ENCODE data around the gene SERAC1.
"Not testable (repeated sequence)": the region's sequence is repeated elsewhere in the genome, so short reads cannot be mapped to it uniquely, and the experiment has no call there.

The SERAC1 gene

GRCh38 chr6:158168040-158168289, at the start of gene SERAC1:
Gene SERAC1, minus strand, starts transcription at chr6:158168262. Its CDS starts 9,899 bp downstream, at chr6:158158363.
- H3K9me3 ChIP-seq (ENCODE audit: low read length): no peaks in the 10 kb centered on the region
- H3K4me1 ChIP-seq (ENCODE audit: insufficient read depth, low read length): no peaks in the 10 kb centered on the region
- peak within 1 kb of the TSS; percentile 94 for H2AFZ ChIP-seq (ENCODE audit: low read depth, low read length)
- no peaks in the 10 kb centered on the region for H3K27me3 ChIP-seq (ENCODE audit: insufficient read depth, low read length)
- peaks cover 3% of the 10 kb centered on the region for H3K36me3 ChIP-seq (ENCODE audit: insufficient read depth, low read length)
- peak within 1 kb of the TSS; percentile 72 for H3K4me3 ChIP-seq (ENCODE audit: low read length)

GRCh38 chr6:158213925-158214674, 46.0 kb upstream of the SERAC1 start:
- no peaks in the 10 kb centered on the region for H3K4me1 ChIP-seq (ENCODE audit: insufficient read depth, low read length)
- H3K36me3 ChIP-seq (ENCODE audit: insufficient read depth, low read length): no peaks in the 10 kb centered on the region
- H3K4me3 ChIP-seq (ENCODE audit: low read length): no peak overlapping the region
- no peak overlapping the region for H2AFZ ChIP-seq (ENCODE audit: low read depth, low read length)
- no peaks in the 10 kb centered on the region for H3K9me3 ChIP-seq (ENCODE audit: low read length)
- no peaks in the 10 kb centered on the region for H3K27me3 ChIP-seq (ENCODE audit: insufficient read depth, low read length)

- no peaks in the 10 kb centered on the region for H3K36me3 ChIP-seq (ENCODE audit: insufficient read depth, low read length)
- H2AFZ ChIP-seq (ENCODE audit: low read depth, low read length): no peak overlapping the region
- no peaks in the 10 kb centered on the region for H3K27me3 ChIP-seq (ENCODE audit: insufficient read depth, low read length)
- peaks cover 6% of the 10 kb centered on the region for H3K4me1 ChIP-seq (ENCODE audit: insufficient read depth, low read length)
- H3K4me3 ChIP-seq (ENCODE audit: low read length): no peak overlapping the region
- H3K9me3 ChIP-seq (ENCODE audit: low read length): no peaks in the 10 kb centered on the region
Observed at GRCh38 chr6:158211273-158212055, 43.4 kb upstream of the SERAC1 start.

GRCh38 chr6:158209582-158210333, 41.7 kb upstream of the SERAC1 start:
- H3K4me1 ChIP-seq (ENCODE audit: insufficient read depth, low read length); H3K4me3 ChIP-seq (ENCODE audit: low read length); H2AFZ ChIP-seq (ENCODE audit: low read depth, low read length); H3K9me3 ChIP-seq (ENCODE audit: low read length); H3K27me3 ChIP-seq (ENCODE audit: insufficient read depth, low read length); H3K36me3 ChIP-seq (ENCODE audit: insufficient read depth, low read length): not testable (repeated sequence)

GRCh38 chr6:158208226-158209030, 40.4 kb upstream of the SERAC1 start:
- not testable (repeated sequence) for H3K4me3 ChIP-seq (ENCODE audit: low read length); H3K36me3 ChIP-seq (ENCODE audit: insufficient read depth, low read length); H3K9me3 ChIP-seq (ENCODE audit: low read length); H3K4me1 ChIP-seq (ENCODE audit: insufficient read depth, low read length); H3K27me3 ChIP-seq (ENCODE audit: insufficient read depth, low read length); H2AFZ ChIP-seq (ENCODE audit: low read depth, low read length)

- Histone ChIP-seq H3K4me3 (ENCODE audit: low read length) (no peak overlapping the region), H3K4me1 (ENCODE audit: insufficient read depth, low read length) (peaks cover 6% of the 10 kb centered on the region), H3K36me3 (ENCODE audit: insufficient read depth, low read length) (no peaks in the 10 kb centered on the region), H3K27me3 (ENCODE audit: insufficient read depth, low read length) (no peaks in the 10 kb centered on the region), H3K9me3 (ENCODE audit: low read length) (no peaks in the 10 kb centered on the region), H2AFZ (ENCODE audit: low read depth, low read length) (no peak overlapping the region)
Observed at GRCh38 chr6:158207422-158207788, 39.3 kb upstream of the SERAC1 start.

- H3K4me3 ChIP-seq (ENCODE audit: low read length): no peak overlapping the region
- no peak overlapping the region for H2AFZ ChIP-seq (ENCODE audit: low read depth, low read length)
- peaks cover 6% of the 10 kb centered on the region for H3K4me1 ChIP-seq (ENCODE audit: insufficient read depth, low read length)
- no peaks in the 10 kb centered on the region for H3K27me3 ChIP-seq (ENCODE audit: insufficient read depth, low read length)
- no peaks in the 10 kb centered on the region for H3K9me3 ChIP-seq (ENCODE audit: low read length)
- no peaks in the 10 kb centered on the region for H3K36me3 ChIP-seq (ENCODE audit: insufficient read depth, low read length)
Observed at GRCh38 chr6:158206740-158207421, 38.8 kb upstream of the SERAC1 start.

GRCh38 chr6:158205169-158205944, 37.3 kb upstream of the SERAC1 start:
- no peaks in the 10 kb centered on the region for H3K9me3 ChIP-seq (ENCODE audit: low read length)
- peaks cover 8% of the 10 kb centered on the region for H3K4me1 ChIP-seq (ENCODE audit: insufficient read depth, low read length)
- no peaks in the 10 kb centered on the region for H3K27me3 ChIP-seq (ENCODE audit: insufficient read depth, low read length)
- no peak overlapping the region for H3K4me3 ChIP-seq (ENCODE audit: low read length)
- no peak overlapping the region for H2AFZ ChIP-seq (ENCODE audit: low read depth, low read length)
- H3K36me3 ChIP-seq (ENCODE audit: insufficient read depth, low read length): no peaks in the 10 kb centered on the region

- H3K4me1 ChIP-seq (ENCODE audit: insufficient read depth, low read length): peaks cover 2% of the 10 kb centered on the region
- H3K9me3 ChIP-seq (ENCODE audit: low read length): no peaks in the 10 kb centered on the region
- no peaks in the 10 kb centered on the region for H3K27me3 ChIP-seq (ENCODE audit: insufficient read depth, low read length)
- no peak overlapping the region for H2AFZ ChIP-seq (ENCODE audit: low read depth, low read length)
- no peak overlapping the region for H3K4me3 ChIP-seq (ENCODE audit: low read length)
- peaks cover 5% of the 10 kb centered on the region for H3K36me3 ChIP-seq (ENCODE audit: insufficient read depth, low read length)
Observed at GRCh38 chr6:158198461-158198860, 30.4 kb upstream of the SERAC1 start.

- no peaks in the 10 kb centered on the region for H3K9me3 ChIP-seq (ENCODE audit: low read length)
- no peaks in the 10 kb centered on the region for H3K4me1 ChIP-seq (ENCODE audit: insufficient read depth, low read length)
- H3K27me3 ChIP-seq (ENCODE audit: insufficient read depth, low read length): no peaks in the 10 kb centered on the region
- peaks cover 19% of the 10 kb centered on the region for H3K36me3 ChIP-seq (ENCODE audit: insufficient read depth, low read length)
- no peak overlapping the region for H2AFZ ChIP-seq (ENCODE audit: low read depth, low read length)
- H3K4me3 ChIP-seq (ENCODE audit: low read length): no peak overlapping the region
Observed at GRCh38 chr6:158194487-158195280, 26.6 kb upstream of the SERAC1 start.

- H3K4me3 ChIP-seq (ENCODE audit: low read length): no peak overlapping the region
- H3K9me3 ChIP-seq (ENCODE audit: low read length): no peaks in the 10 kb centered on the region
- no peaks in the 10 kb centered on the region for H3K27me3 ChIP-seq (ENCODE audit: insufficient read depth, low read length)
- peaks cover 22% of the 10 kb centered on the region for H3K36me3 ChIP-seq (ENCODE audit: insufficient read depth, low read length)
- no peak overlapping the region for H2AFZ ChIP-seq (ENCODE audit: low read depth, low read length)
- H3K4me1 ChIP-seq (ENCODE audit: insufficient read depth, low read length): no peaks in the 10 kb centered on the region
Observed at GRCh38 chr6:158191761-158192160, 23.7 kb upstream of the SERAC1 start.
